WTC11 (cell line): Measurements from ENCODE around the gene THBS2.

Experiments
- CTCF ChIP-seq: fragments of 200-600 bp; IDR thresholded peaks from 2 replicates; pipeline ENCODE4 v1.8.0; 2022; ENCODE audit warnings: antibody characterized with exemption
- ESRRA ChIP-seq: sonication (generic); formaldehyde crosslinking; IDR thresholded peaks from 2 replicates; pipeline ENCODE4 v1.8.1; 2022; ENCODE audit warnings: mild to moderate bottlenecking, missing genetic modification reagents, borderline replicate concordance
- FOXJ3 ChIP-seq: sonication (generic); formaldehyde crosslinking; IDR thresholded peaks from 2 replicates; pipeline ENCODE4 v1.9.0; 2021; ENCODE audit warnings: missing genetic modification reagents, mild to moderate bottlenecking, borderline replicate concordance
- NFYB ChIP-seq: sonication (generic); formaldehyde crosslinking; conservative IDR thresholded peaks from 2 replicates; pipeline ENCODE4 v1.8.0; 2022; ENCODE audit warnings: low read depth, missing genetic modification reagents
- NR2C2 ChIP-seq: sonication (generic); formaldehyde crosslinking; IDR thresholded peaks from 2 replicates; pipeline ENCODE4 v1.8.0; 2022; ENCODE audit warnings: mild to moderate bottlenecking, missing genetic modification reagents
- SMAD3 ChIP-seq: sonication (generic); formaldehyde crosslinking; IDR thresholded peaks from 2 replicates; pipeline ENCODE4 v1.8.0; 2022; ENCODE audit warnings: missing genetic modification reagents, mild to moderate bottlenecking, borderline replicate concordance
- STAT6 ChIP-seq: sonication (generic); formaldehyde crosslinking; conservative IDR thresholded peaks from 2 replicates; pipeline ENCODE4 v1.8.1; 2023; ENCODE audit warnings: mild to moderate bottlenecking, low read depth, missing genetic modification reagents, moderate library complexity
- USF2 ChIP-seq: sonication (generic); formaldehyde crosslinking; IDR thresholded peaks from 2 replicates; pipeline ENCODE4 v1.8.1; 2023; ENCODE audit warnings: mild to moderate bottlenecking, missing genetic modification reagents, moderate library complexity
- ZBTB21 ChIP-seq: sonication (generic); formaldehyde crosslinking; IDR thresholded peaks from 2 replicates; pipeline ENCODE4 v1.8.1; 2023; ENCODE audit warnings: mild to moderate bottlenecking, missing genetic modification reagents, borderline replicate concordance
- ZNF512 ChIP-seq: sonication (generic); formaldehyde crosslinking; IDR thresholded peaks from 2 replicates; pipeline ENCODE4 v1.8.1; 2022; ENCODE audit warnings: missing genetic modification reagents, borderline replicate concordance

- TF ChIP-seq NR2C2 (no peak), SMAD3 (CRISPR knock-in tag) (no peak), USF2 (no peak), NFYB (CRISPR knock-in tag) (no peak), ESRRA (CRISPR knock-in tag) (no peak), ZBTB21 (CRISPR knock-in tag) (no peak), CTCF (no peak), STAT6 (CRISPR knock-in tag) (no peak), FOXJ3 (CRISPR knock-in tag) (no peak), ZNF512 (CRISPR knock-in tag) (no peak)
Observed at GRCh38 chr6:169190144-169190584, 63.5 kb downstream of the THBS2 start.
